NCI-H748 treated with DMSO at 0.1 percent for 48 hours (cell line): Measurements from ENCODE around the gene RBMS3.
"Not testable (repeated sequence)": the region's sequence is repeated elsewhere in the genome, so short reads cannot be mapped to it uniquely, and the experiment has no call there.

Source experiments
- DNase-seq: peaks from one replicate; lab custom pipeline; 2025; lab: John Stamatoyannopoulos, UW

RBMS3 gene

DNA sequence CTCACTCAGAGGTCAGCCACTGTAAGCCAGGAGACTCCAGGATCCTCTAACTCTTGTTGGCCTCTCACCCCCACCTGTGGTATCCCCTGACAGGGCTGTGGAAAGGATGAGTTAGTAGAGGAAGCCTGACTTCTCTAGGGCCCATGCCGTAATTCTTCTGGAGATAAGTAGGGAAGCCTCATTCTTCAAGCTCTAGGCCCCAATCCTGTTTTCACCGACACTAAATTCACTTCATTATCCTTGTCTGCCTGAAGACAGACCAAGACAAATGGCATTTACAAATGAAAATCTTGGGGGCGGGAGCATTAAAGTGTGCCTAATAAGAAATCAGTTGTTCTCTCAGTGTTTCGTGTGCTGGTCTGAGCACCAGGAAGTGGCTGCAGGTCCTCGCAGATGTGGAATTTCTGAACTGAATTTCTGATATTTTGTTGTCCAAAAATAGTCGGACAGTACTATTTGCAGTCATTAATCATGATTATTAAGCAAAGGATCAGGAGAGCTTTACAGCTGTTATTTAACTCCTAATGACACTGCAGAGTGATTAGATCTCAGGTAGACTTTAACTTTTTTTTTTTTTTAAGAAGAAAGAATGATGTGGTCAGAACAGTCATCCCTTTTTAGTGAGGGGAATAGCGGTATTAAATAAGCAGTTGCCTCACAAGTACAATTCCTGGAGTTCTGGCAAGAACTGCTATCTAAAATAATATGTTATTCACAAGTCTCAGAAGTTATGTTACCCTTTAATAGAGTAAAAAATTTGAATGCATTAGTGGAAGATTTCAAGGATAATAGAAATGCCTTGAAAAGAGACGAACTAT lies 58.4 kb downstream of the RBMS3 start:
- DNase-seq = no peak

DNA sequence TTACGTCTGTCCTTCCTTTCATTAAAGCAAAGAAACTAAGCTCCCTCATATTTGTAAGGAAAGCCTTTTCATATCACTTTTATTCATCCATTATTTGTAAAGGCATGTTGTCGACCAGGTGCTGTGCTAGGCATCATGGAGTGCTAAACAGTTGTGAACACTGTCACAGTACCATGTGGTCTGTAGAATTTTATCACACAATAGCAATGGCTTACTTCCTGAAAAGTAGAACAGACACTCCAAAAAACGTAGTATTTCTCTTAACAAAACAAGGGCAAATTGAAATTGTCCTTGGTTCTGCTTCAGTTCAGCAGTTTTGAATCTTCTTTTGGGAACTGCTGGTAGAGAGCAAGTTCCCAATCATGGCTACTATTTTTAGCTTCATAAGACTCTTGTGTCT lies 63.3 kb downstream of the RBMS3 start:
- no peak for DNase-seq

DNA sequence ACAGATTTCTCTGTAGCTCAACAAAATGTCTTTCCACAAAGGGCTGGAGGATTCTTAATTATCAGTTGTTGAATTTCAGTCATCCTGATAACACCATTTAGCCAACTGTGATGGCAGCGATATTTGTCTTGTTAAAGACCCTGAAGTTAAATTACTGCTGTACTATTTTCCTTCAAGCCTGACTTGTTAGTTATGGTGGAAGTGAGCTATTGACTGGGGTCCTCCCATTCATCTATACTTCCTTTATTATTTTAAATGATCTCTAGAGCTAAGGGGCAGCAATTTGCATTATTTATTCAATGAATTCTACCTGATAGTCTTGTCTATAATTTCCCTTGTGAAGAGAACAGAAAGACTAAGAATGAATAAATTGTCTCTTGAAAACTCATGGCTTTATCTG lies 64.1 kb downstream of the RBMS3 start:
- DNase-seq = no peak

DNA sequence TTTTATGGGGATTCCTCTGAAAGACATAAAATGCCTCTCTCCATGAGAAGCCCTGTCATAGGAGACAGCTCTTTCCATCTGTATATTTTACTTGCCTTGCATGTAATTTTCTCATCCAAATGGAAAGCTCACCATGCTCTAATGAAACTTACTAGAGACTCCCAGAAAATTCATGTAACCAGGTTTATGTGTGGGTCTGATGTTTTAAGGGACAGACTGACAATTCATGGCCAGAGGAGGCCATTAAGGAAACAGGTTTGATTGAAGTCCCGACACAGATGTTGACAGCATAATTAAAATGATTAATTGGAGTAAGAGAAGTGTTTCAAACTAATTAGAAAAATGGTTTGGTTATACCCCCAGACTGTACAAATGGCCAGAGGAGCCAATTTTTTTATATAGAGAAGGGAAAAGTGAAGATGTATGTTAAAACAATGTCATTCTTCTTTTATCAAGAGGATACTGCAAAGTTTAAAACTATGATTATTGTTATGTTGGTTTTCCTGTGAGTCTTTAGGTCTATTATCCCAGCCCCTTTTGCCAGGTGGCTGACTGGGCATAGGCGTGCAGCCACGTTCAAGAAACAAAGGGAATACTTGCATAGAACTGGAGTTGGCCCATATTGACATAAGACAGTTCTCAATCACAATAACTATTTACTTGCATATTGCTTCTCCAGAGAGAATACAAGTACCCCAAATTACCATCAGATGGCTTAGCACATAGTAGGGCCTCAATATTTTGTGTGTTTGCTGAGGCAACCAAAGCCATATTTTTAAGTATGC lies 64.8 kb downstream of the RBMS3 start:
- DNase-seq = no peak

DNA sequence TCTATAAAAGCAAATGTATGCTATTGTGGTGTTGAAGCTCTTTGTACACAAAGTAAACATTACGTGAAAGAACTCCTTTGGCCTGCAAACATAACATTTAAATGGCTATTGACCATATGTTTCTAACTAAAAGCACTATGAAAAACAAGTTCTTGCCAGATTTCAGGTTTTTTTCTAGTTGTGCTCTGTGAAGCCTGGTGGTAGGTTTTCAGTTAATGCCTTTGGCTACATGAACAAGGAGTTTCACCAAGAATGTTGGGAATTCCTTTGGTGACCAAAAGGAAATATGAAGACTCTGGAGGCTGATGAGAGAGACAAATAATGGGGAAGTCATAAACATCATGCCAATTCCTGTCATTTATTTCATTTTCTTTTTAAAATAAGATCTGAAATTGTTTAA lies 66.0 kb downstream of the RBMS3 start:
- peak; percentile 21 for DNase-seq

GRCh38 chr3:29347412-29347811 lies 66.5 kb downstream of the RBMS3 start:
- peak; percentile 55 for DNase-seq

- no peak for DNase-seq
These were observed 67.4 kb downstream of the RBMS3 start for GRCh38 chr3:29348316-29348715.

DNA sequence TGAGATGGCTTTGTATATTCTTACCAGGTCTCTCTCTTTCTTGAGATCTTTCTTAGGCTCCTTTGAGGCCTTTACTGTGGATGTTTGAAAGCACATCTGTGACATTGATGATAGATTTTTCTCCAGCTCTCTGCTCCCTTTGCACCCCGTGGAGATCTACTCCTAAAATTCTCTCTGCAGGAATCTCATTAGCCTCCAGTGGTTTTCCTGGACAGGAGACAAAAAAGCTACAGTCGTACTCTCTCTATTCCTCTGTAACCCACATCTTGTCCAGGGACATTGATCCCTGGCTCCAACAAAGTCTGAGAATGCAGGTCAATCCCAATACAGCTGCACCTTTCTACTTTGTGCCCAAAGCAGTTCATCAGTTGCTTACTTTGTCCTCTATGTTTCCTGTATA lies 68.2 kb downstream of the RBMS3 start:
- DNase-seq = no peak

DNA sequence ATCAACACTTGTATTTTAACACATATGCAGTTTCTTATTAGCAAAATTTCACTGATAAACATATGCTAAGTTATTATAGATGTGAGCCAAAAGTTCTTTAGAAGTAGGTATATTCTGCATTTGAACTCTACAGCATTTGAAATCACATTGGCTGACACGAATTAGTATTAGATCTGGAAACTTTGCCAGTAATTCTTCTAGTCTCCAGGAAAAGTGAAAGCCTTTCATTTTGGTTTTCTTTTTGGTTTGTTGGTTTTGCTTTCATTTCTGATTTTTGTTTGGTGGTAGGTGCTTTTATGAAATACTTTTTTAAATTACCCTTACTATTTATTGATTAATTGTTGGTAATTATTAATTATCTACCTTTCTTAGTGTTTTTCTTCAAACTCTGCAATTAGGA lies 72.9 kb downstream of the RBMS3 start:
- no peak for DNase-seq

- peak; percentile 4 for DNase-seq
These were observed 74.0 kb downstream of the RBMS3 start for GRCh38 chr3:29354894-29355293.

DNA sequence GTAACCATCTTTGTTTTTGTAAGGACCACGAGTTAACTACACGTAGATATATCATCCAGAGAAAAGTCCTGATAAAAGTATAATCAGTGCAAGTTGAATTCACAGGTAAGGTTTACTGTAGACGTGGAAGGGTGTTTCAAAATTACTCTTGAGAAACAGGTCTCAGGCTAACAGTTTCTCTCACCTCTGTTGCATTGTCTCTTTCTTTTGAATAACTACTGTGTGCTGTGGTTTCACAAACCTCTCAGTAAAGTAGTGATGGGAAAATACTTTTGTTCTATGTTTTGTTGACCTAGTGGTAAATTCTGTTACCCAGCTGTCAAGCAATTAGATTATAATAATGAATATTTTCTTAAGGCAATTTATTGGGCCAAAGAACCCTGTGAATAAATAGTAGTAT lies 75.2 kb downstream of the RBMS3 start:
- DNase-seq = no peak

DNA sequence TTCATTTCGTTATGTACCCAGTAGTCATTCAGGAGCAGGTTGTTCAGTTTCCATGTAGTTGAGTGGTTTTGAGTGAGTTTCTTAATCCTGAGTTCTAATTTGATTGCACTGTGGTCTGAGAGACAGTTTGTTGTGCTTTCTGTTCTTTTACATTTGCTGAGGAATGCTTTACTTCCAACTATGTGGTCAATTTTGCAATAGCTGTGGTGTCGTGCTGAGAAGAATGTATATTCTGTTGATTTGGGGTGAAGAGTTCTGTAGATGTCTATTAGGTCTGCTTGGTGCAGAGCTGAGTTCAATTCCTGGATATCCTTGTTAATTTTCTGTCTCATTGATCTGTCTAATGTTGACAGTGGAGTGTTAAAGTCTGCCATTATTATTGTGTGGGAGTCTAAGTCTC lies 79.4 kb downstream of the RBMS3 start:
- not testable (repeated sequence) for DNase-seq

DNA sequence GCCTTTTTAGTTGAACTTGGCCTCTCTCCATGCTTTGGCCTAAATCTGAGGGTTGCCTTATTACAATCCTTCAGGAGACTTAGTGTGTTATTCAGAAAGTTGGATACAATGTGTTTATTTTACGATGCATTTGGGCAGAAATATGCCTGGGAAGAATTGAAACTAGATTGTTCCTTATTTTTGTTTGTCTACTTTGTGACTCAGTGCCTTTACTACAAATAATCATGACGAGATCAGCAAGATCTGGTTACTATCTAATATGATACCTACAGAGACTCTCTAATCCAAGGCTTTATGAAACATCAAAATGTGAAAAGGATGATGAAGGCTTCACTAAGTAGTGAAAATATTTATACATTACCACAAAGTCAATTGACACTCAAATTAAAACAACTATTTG lies 82.2 kb downstream of the RBMS3 start:
- DNase-seq = no peak

DNA sequence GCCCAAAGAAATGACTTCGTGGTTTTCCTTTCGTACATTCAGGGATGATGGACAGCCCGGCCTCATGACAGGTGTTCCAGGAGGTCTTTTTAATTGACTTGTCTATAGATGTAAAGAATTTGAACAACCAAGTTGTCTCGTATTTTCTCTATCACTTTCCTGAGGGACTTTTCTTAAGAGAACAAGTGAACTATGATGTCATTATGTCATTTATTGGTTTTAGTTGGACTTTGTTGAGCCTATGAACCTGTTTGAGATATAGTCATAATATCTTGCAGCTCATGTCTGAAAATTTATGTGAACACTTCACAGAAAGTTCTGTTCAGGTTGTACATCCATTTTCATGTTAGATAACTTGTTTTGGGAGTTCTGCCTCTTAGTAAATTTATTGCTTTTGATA lies 89.2 kb downstream of the RBMS3 start:
- no peak for DNase-seq

DNA sequence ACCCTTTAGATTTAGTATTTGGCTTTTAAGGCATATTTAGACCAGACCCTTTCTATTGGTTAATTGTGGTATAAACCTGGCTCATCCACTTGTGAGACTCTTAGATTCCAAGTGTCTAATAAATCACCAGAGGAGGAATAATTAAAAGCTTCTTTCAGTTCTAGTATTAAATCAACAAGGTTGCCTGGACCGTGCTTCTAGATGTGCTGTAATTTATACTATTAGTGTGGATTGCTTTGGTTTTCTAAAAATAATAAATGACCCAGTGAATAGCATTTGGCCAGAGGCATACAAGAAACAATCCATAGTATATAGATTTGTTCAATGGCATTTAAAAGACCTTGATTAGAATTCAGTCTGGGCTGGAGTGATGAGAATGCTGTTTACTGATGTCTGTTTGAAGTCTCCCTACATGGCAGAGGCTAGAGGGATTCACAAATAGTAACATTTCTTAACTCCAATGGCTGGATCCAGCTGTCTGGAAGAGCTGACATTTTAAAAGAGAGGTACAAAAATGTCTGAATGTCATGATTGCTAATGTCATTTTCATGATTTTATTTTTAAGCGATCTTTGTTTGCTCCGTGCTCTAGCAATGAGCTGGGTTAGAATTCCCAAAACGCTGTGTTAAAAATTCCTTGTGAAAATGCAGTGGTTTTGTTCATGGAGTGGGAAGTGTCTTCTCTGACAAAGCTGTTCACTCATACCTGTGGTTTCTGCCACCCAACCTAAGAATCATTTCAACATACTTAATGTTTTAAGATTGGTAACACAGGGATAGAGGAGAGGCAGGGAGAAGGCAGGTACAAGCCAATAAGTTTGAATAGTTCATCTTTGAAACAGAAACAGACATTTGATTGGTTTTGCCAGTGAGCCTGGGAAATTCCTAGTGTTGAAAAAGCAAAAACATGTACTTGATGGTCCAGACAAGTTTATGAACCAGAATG lies 89.9 kb downstream of the RBMS3 start:
- no peak for DNase-seq

DNA sequence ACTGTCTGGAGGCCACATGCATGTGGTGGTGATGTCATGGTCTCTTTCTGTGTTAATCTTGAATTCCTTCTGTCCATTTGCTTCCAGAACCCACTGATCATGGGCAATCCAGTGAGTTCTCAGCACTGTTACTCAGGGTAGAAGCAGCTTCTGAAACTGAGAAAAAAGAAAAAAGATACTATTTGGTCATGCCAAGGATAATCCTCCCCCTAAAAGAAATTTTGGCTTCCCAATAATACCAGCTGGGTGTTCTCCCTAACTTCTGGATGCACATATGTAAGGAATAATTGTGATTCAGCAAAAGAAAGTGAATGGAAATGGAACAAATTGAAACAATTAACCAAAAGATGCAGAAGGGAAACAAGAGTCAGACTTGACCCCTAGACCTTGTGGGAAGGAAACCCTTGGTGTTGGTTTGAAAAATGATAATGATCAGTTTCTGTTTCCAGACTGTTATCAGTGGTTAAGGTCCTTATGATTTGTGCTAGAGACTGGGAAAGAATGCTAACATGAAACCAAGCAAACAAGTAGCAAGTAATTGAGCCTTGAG lies 92.3 kb downstream of the RBMS3 start:
- DNase-seq = no peak

- DNase-seq = no peak
These were observed 93.4 kb downstream of the RBMS3 start for GRCh38 chr3:29374226-29374625.

DNA sequence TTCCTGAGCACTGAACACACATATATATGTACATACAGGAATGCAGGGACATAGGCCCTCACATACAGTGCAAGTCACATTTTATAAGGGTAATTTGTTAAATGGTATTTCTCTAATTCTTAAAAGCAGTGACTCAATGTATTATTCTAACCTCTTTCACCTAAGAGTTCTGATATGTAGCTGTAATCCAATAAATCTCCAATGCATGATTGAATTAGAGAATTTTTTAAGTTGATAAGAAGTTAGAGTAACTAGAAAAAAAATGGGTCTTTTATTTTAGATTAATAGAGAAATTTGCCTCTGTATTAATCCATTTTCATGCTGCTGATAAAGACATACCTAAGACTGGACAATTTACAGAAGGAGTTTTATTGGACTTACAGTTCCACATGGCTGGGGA lies 98.2 kb downstream of the RBMS3 start:
- DNase-seq = no peak

GRCh38 chr3:29381595-29381994 lies 100.7 kb downstream of the RBMS3 start:
- no peak for DNase-seq

- DNase-seq = no peak
These were observed 101.5 kb downstream of the RBMS3 start for GRCh38 chr3:29382409-29382808.

GRCh38 chr3:29382845-29383244 lies 102.0 kb downstream of the RBMS3 start:
- no peak for DNase-seq

- no peak for DNase-seq
These were observed 103.8 kb downstream of the RBMS3 start for GRCh38 chr3:29384640-29385039.
